Astrocyte (in vitro differentiated cells and primary cell): ENCODE results near the gene ZSWIM4. TPM values are rescaled to one million over a fixed set of nuclear protein-coding genes. Genes with fewer than 3 reads are reported as not detected.

Source experiments
- DNase-seq: peaks from one replicate; pipeline ENCODE4 v3.0.0-alpha.2; 2010; ENCODE audit warnings: low read depth
- FAIRE-seq: peaks from 2 replicates; lab custom pipeline; 2011; peaks lifted over from hg19 to GRCh38; lab: Jason Lieb, UNC
- H2AFZ ChIP-seq: 2 replicates; pipeline ENCODE4 v1.6.0; 2012; ENCODE audit warnings: low read depth, low read length, inconsistent platforms
- H3K27ac ChIP-seq: 2 replicates; pipeline ENCODE4 v1.5.1; 2011; ENCODE audit warnings: low read depth, low read length, inconsistent platforms
- H3K27me3 ChIP-seq: 2 replicates; pipeline ENCODE4 v1.6.0; 2011; ENCODE audit warnings: low read length, inconsistent platforms; ENCODE audit not compliant: insufficient read depth
- H3K36me3 ChIP-seq: 2 replicates; pipeline ENCODE4 v1.5.1; 2011; ENCODE audit warnings: low read length, inconsistent platforms; ENCODE audit not compliant: insufficient read depth
- H3K4me1 ChIP-seq: 2 replicates; pipeline ENCODE4 v1.5.1; 2011; ENCODE audit warnings: low read length, inconsistent platforms; ENCODE audit not compliant: insufficient read depth
- H3K4me2 ChIP-seq: 2 replicates; pipeline ENCODE4 v1.6.0; 2012; ENCODE audit warnings: low read length, inconsistent platforms
- H3K4me3 ChIP-seq: 2 replicates; pipeline ENCODE4 v1.5.1; 2011; ENCODE audit warnings: low read depth, mild to moderate bottlenecking, low read length, inconsistent platforms; ENCODE audit not compliant: insufficient read depth
- H3K79me2 ChIP-seq: 2 replicates; pipeline ENCODE4 v1.6.0; 2012; ENCODE audit warnings: mild to moderate bottlenecking, low read length, inconsistent platforms; ENCODE audit not compliant: insufficient read depth
- H3K9ac ChIP-seq: 2 replicates; pipeline ENCODE4 v1.6.0; 2012; ENCODE audit warnings: mild to moderate bottlenecking, low read length, inconsistent platforms
- H3K9me3 ChIP-seq: 2 replicates; pipeline ENCODE4 v1.5.1; 2012; ENCODE audit warnings: low read depth, mild to moderate bottlenecking, low read length, inconsistent platforms; ENCODE audit not compliant: insufficient read depth
- H4K20me1 ChIP-seq: 2 replicates; pipeline ENCODE4 v1.6.0; 2012; ENCODE audit warnings: low read length, inconsistent platforms; ENCODE audit not compliant: insufficient read depth
- H3K27ac Mint-ChIP-seq: one replicate; pipeline ENCODE4 v1.8.0; 2021; ENCODE audit warnings: mild to moderate bottlenecking, mixed read lengths; ENCODE audit not compliant: unreplicated experiment
- H3K27me3 Mint-ChIP-seq: one replicate; pipeline ENCODE4 v1.8.0; 2021; ENCODE audit warnings: low read depth, mixed read lengths; ENCODE audit not compliant: unreplicated experiment
- H3K36me3 Mint-ChIP-seq: one replicate; pipeline ENCODE4 v1.8.0; 2021; ENCODE audit warnings: low read depth, mixed read lengths; ENCODE audit not compliant: unreplicated experiment
- H3K4me1 Mint-ChIP-seq: one replicate; pipeline ENCODE4 v1.8.0; 2021; ENCODE audit warnings: low read depth, mixed read lengths; ENCODE audit not compliant: unreplicated experiment
- H3K4me3 Mint-ChIP-seq: one replicate; pipeline ENCODE4 v1.8.0; 2021; ENCODE audit warnings: mild to moderate bottlenecking, moderate library complexity, mixed read lengths; ENCODE audit not compliant: unreplicated experiment
- H3K9me3 Mint-ChIP-seq: one replicate; pipeline ENCODE4 v1.8.0; 2021; ENCODE audit warnings: mild to moderate bottlenecking, mixed read lengths; ENCODE audit not compliant: unreplicated experiment
- EZH2 ChIP-seq: IDR thresholded peaks from 2 replicates; pipeline ENCODE4 v1.6.1; 2012; ENCODE audit warnings: mild to moderate bottlenecking, low read length, inconsistent platforms; ENCODE audit not compliant: insufficient read depth
- total RNA-seq: library from RNA; stranded (reverse); gene quantifications from 2 replicates; pipeline ENCODE4 v1.2.1, GENCODE V29; 2021
- TF ChIP-seq, protein P1 (sequence below): IDR thresholded peaks from 2 replicates; pipeline ENCODE4 v1.5.1; 2011; ENCODE audit warnings: low read depth, mild to moderate bottlenecking, inconsistent platforms, low read length, moderate library complexity; ENCODE audit not compliant: insufficient read depth

ZSWIM4 gene
- total RNA-seq, 1 donor from 2014 or later, result 10.6 TPM

DNA sequence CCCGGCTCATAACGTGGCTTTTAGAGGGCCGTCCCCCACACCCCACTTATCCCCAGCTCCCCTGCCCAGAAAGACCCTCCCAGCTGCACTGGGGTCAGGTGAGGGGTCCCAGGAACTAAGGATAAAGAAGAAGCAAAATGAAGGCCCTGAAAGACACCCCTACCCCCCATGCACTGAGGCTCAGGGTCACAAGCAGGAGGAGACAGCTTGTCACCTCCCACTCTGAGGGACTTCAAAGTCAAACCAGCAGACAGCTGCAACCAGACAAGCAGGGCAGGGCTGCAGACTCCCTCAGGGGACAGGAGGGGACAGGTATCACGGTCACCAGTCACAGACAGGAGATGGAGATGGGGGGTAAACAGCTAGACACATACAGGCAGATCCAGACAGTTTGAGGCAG, 75.6 kb downstream of the ZSWIM4 start:
- H3K4me1 Mint-ChIP-seq, result peaks cover 9% of the 10 kb centered on the region
- TF ChIP-seq, protein P1, sequence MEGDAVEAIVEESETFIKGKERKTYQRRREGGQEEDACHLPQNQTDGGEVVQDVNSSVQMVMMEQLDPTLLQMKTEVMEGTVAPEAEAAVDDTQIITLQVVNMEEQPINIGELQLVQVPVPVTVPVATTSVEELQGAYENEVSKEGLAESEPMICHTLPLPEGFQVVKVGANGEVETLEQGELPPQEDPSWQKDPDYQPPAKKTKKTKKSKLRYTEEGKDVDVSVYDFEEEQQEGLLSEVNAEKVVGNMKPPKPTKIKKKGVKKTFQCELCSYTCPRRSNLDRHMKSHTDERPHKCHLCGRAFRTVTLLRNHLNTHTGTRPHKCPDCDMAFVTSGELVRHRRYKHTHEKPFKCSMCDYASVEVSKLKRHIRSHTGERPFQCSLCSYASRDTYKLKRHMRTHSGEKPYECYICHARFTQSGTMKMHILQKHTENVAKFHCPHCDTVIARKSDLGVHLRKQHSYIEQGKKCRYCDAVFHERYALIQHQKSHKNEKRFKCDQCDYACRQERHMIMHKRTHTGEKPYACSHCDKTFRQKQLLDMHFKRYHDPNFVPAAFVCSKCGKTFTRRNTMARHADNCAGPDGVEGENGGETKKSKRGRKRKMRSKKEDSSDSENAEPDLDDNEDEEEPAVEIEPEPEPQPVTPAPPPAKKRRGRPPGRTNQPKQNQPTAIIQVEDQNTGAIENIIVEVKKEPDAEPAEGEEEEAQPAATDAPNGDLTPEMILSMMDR, result no peak
- TF ChIP-seq EZH2, result no peak
- Histone ChIP-seq H3K79me2 (peaks cover 6% of the 10 kb centered on the region), H3K9ac (no peak overlapping the region), H3K27ac (no peak overlapping the region), H3K36me3 (no peaks in the 10 kb centered on the region), H3K4me3 (no peak overlapping the region), H3K9me3 (no peaks in the 10 kb centered on the region), H3K27me3 (no peaks in the 10 kb centered on the region), H3K4me1 (peaks cover 13% of the 10 kb centered on the region), H2AFZ (no peak overlapping the region), H3K4me2 (no peak overlapping the region), H4K20me1 (no peaks in the 10 kb centered on the region)
- H3K9me3 Mint-ChIP-seq, result no peaks in the 10 kb centered on the region
- peaks cover 3% of the 10 kb centered on the region for H3K36me3 Mint-ChIP-seq
- H3K27ac Mint-ChIP-seq, result no peak overlapping the region
- FAIRE-seq (no peak), DNase-seq (no peak)
- peaks cover 22% of the 10 kb centered on the region for H3K27me3 Mint-ChIP-seq
- H3K4me3 Mint-ChIP-seq, result no peak overlapping the region

- Histone ChIP-seq H2AFZ (peak overlapping the region; percentile 34), H4K20me1 (no peaks in the 10 kb centered on the region), H3K9me3 (no peaks in the 10 kb centered on the region), H3K9ac (peak overlapping the region; percentile 23), H3K4me3 (no peak overlapping the region), H3K27me3 (no peaks in the 10 kb centered on the region), H3K36me3 (no peaks in the 10 kb centered on the region), H3K4me2 (peak overlapping the region; percentile 76), H3K27ac (no peak overlapping the region), H3K79me2 (no peaks in the 10 kb centered on the region), H3K4me1 (peaks cover 6% of the 10 kb centered on the region)
- no peaks in the 10 kb centered on the region for H3K9me3 Mint-ChIP-seq
- no peak for FAIRE-seq
- H3K27me3 Mint-ChIP-seq, result peaks cover 26% of the 10 kb centered on the region
- DNase-seq, result no peak
- peaks cover 3% of the 10 kb centered on the region for H3K36me3 Mint-ChIP-seq
- H3K4me3 Mint-ChIP-seq, result peak overlapping the region; percentile 14
- peaks cover 7% of the 10 kb centered on the region for H3K4me1 Mint-ChIP-seq
- no peak for TF ChIP-seq EZH2
- TF ChIP-seq, protein P1, result no peak
- H3K27ac Mint-ChIP-seq, result no peak overlapping the region
Observed at GRCh38 chr19:13872339-13872694, 77.1 kb downstream of the ZSWIM4 start.

GRCh38 chr19:13872695-13873389, 77.6 kb downstream of the ZSWIM4 start:
- Histone ChIP-seq H3K9ac (peak overlapping the region; percentile 23), H3K79me2 (no peaks in the 10 kb centered on the region), H3K36me3 (no peaks in the 10 kb centered on the region), H4K20me1 (no peaks in the 10 kb centered on the region), H3K4me1 (peaks cover 6% of the 10 kb centered on the region), H2AFZ (peak overlapping the region; percentile 34), H3K4me2 (peak overlapping the region; percentile 76), H3K9me3 (no peaks in the 10 kb centered on the region), H3K4me3 (no peak overlapping the region), H3K27ac (no peak overlapping the region), H3K27me3 (no peaks in the 10 kb centered on the region)
- Mint-ChIP-seq H3K36me3 (peaks cover 3% of the 10 kb centered on the region), H3K4me3 (peak overlapping the region; percentile 57), H3K27me3 (peaks cover 23% of the 10 kb centered on the region), H3K27ac (no peak overlapping the region), H3K4me1 (peaks cover 7% of the 10 kb centered on the region), H3K9me3 (no peaks in the 10 kb centered on the region)
- DNase-seq (no peak), FAIRE-seq (no peak)
- no peak for TF ChIP-seq EZH2
- TF ChIP-seq, protein P1, result no peak
